H1 (cell line): ENCODE measurements around the gene FRMD4A. TPM values are rescaled to one million over a fixed set of nuclear protein-coding genes. Genes with fewer than 3 reads are reported as not detected.

Experiments
- CTCF ChIA-PET: fragments of 300-600 bp; sonication (Branson Sonifier 250); formaldehyde crosslinking; loops from one replicate; lab custom pipeline; 2021; ENCODE audit not compliant: partially characterized antibody; lab: Charles Lee
- POLR2A ChIA-PET: fragments of 300-600 bp; sonication (Branson Sonifier 250); formaldehyde crosslinking; loops from one replicate; lab custom pipeline; 2021; ENCODE audit warnings: inconsistent platforms; ENCODE audit not compliant: partially characterized antibody; lab: Charles Lee
- DNase-seq, 2 experiments: peaks; one replicate each; pipeline versions ENCODE4 v3.0.0 to v3.0.0-alpha.2; 2010 to 2022; ENCODE audit warnings: low spot score in 2 of 2, low read depth in 1 of 2, mixed read lengths in 1 of 2
- FAIRE-seq: peaks from 2 replicates; lab custom pipeline; 2011; peaks lifted over from hg19 to GRCh38; lab: Jason Lieb, UNC
- H2AFZ ChIP-seq: 2 replicates; pipeline ENCODE4 v1.8.1; 2012; ENCODE audit warnings: low read length, inconsistent platforms
- H2AK5ac ChIP-seq: 2 replicates; pipeline ENCODE4 v1.6.1; 2013; ENCODE audit warnings: low read depth, low read length
- H2BK120ac ChIP-seq: replicated peaks from 2 replicates; pipeline ENCODE3; 2013; ENCODE audit warnings: low read depth, low read length, inconsistent platforms
- H2BK12ac ChIP-seq: 2 replicates; pipeline ENCODE4 v1.6.1; 2013; ENCODE audit warnings: low read depth, low read length
- H2BK15ac ChIP-seq: 2 replicates; pipeline ENCODE4 v1.6.1; 2013; ENCODE audit warnings: low read length
- H2BK20ac ChIP-seq: 2 replicates; pipeline ENCODE4 v1.6.1; 2013; ENCODE audit warnings: low read length
- H2BK5ac ChIP-seq: 2 replicates; pipeline ENCODE4 v1.6.1; 2013; ENCODE audit warnings: low read depth, low read length
- H3K14ac ChIP-seq: 2 replicates; pipeline ENCODE4 v1.6.1; 2013; ENCODE audit warnings: inconsistent platforms; ENCODE audit not compliant: insufficient read length
- H3K18ac ChIP-seq: 2 replicates; pipeline ENCODE4 v1.6.1; 2013; ENCODE audit warnings: low read length; ENCODE audit errors: extremely low read depth
- H3K23ac ChIP-seq: 2 replicates; pipeline ENCODE4 v1.6.1; 2013; ENCODE audit warnings: inconsistent platforms; ENCODE audit not compliant: insufficient read length
- H3K23me2 ChIP-seq: 2 replicates; pipeline ENCODE4 v1.6.1; 2013; ENCODE audit warnings: low read depth, low read length
- H3K27ac ChIP-seq: 2 replicates; pipeline ENCODE4 v1.6.1; 2011; ENCODE audit warnings: low read depth, low read length, inconsistent platforms
- H3K27me3 ChIP-seq, 4 experiments: replicated peaks in 1 of 4; 1 replicate in 1 of 4; 2 replicates in 3 of 4; pipeline versions ENCODE4 v1.6.1 to v1.8.1; 2011 to 2013; ENCODE audit warnings: low read length in 3 of 4, mild to moderate bottlenecking in 3 of 4, inconsistent platforms in 2 of 4, mixed read lengths in 2 of 4, moderate library complexity in 1 of 4; ENCODE audit not compliant: control insufficient read depth in 3 of 4, insufficient read depth in 3 of 4; ENCODE audit errors: extremely low read depth in 1 of 4
- H3K36me3 ChIP-seq, 4 experiments: 2 replicates each; pipeline versions ENCODE4 v1.6.1 to v1.8.1; 2011 to 2013; ENCODE audit warnings: mild to moderate bottlenecking in 4 of 4, low read length in 3 of 4, moderate library complexity in 2 of 4, control low read depth in 1 of 4, inconsistent platforms in 1 of 4; ENCODE audit not compliant: insufficient read depth in 4 of 4, control insufficient read depth in 2 of 4
- H3K4ac ChIP-seq: replicated peaks from 2 replicates; pipeline ENCODE3; 2013; ENCODE audit warnings: low read length, low read depth, mixed read lengths, inconsistent platforms; ENCODE audit not compliant: insufficient read length
- H3K4me1 ChIP-seq, 4 experiments: replicated peaks in 1 of 4; 1 replicate in 1 of 4; 2 replicates in 3 of 4; pipeline versions ENCODE4 v1.6.1 to v1.8.1; 2011 to 2013; ENCODE audit warnings: low read length in 3 of 4, inconsistent platforms in 2 of 4, mixed read lengths in 1 of 4; ENCODE audit not compliant: insufficient read depth in 4 of 4, control insufficient read depth in 3 of 4
- H3K4me2 ChIP-seq, 2 experiments: 2 replicates each; pipeline versions ENCODE4 v1.6.1 to v1.8.1; 2011 to 2013; ENCODE audit warnings: low read depth in 2 of 2, low read length in 2 of 2, control low read depth in 1 of 2, inconsistent platforms in 1 of 2, mild to moderate bottlenecking in 1 of 2; ENCODE audit not compliant: insufficient read depth in 1 of 2
- H3K4me3 ChIP-seq, 4 experiments: fragments of 200-600, 300-600 bp in 1 of 4; sonication (generic), shearing (Covaris generic), sonication (Bioruptor Twin) in 1 of 4; 2 replicates each; pipeline versions ENCODE4 v1.5.1 to v1.8.1; 2011 to 2016; ENCODE audit warnings: low read length in 4 of 4, low read depth in 3 of 4, control low read depth in 2 of 4, inconsistent platforms in 2 of 4, mild to moderate bottlenecking in 2 of 4, mixed read lengths in 1 of 4, moderate library complexity in 1 of 4; ENCODE audit not compliant: insufficient read depth in 2 of 4; ENCODE audit errors: extremely low read depth in 1 of 4
- H3K56ac ChIP-seq: replicated peaks from 2 replicates; pipeline ENCODE3; 2013; ENCODE audit warnings: low read depth, mild to moderate bottlenecking, mixed read lengths, low read length, inconsistent platforms; ENCODE audit not compliant: insufficient read length
- H3K79me1 ChIP-seq: 2 replicates; pipeline ENCODE4 v1.6.1; 2013; ENCODE audit warnings: low read depth, low read length, control low read depth
- H3K79me2 ChIP-seq, 2 experiments: 2 replicates each; pipeline versions ENCODE4 v1.6.1 to v1.8.1; 2012 to 2013; ENCODE audit warnings: low read length in 2 of 2, mild to moderate bottlenecking in 2 of 2, inconsistent platforms in 1 of 2; ENCODE audit not compliant: insufficient read depth in 2 of 2, control insufficient read depth in 1 of 2
- H3K9ac ChIP-seq, 4 experiments: replicated peaks in 1 of 4; 1 replicate in 1 of 4; 2 replicates in 3 of 4; pipeline versions ENCODE4 v1.6.1 to v1.8.1; 2011 to 2013; ENCODE audit warnings: low read depth in 3 of 4, low read length in 3 of 4, control low read depth in 2 of 4, mild to moderate bottlenecking in 2 of 4, moderate library complexity in 2 of 4, inconsistent platforms in 1 of 4; ENCODE audit errors: extremely low read depth in 1 of 4
- H3K9me3 ChIP-seq, 2 experiments: 2 replicates each; pipeline versions ENCODE4 v1.6.1 to v1.8.1; 2012 to 2013; ENCODE audit warnings: mild to moderate bottlenecking in 2 of 2, moderate library complexity in 2 of 2, control low read depth in 1 of 2, inconsistent platforms in 1 of 2, low read depth in 1 of 2, low read length in 1 of 2, mixed read lengths in 1 of 2; ENCODE audit not compliant: insufficient read depth in 2 of 2
- H4K20me1 ChIP-seq, 2 experiments: replicated peaks in 1 of 2; 2 replicates each; pipeline versions ENCODE3 to v1.8.1; 2011 to 2013; ENCODE audit warnings: inconsistent platforms in 2 of 2, low read length in 2 of 2, mild to moderate bottlenecking in 1 of 2; ENCODE audit not compliant: insufficient read depth in 2 of 2, control insufficient read depth in 1 of 2
- H4K5ac ChIP-seq: 2 replicates; pipeline ENCODE4 v1.6.1; 2013; ENCODE audit warnings: low read length, low read depth, mixed read lengths, inconsistent platforms; ENCODE audit not compliant: insufficient read length
- H4K8ac ChIP-seq: 2 replicates; pipeline ENCODE4 v1.8.0; 2013; ENCODE audit warnings: mild to moderate bottlenecking, moderate library complexity, low read length, inconsistent platforms; ENCODE audit not compliant: insufficient read depth; ENCODE audit errors: extremely low read depth
- H4K91ac ChIP-seq: replicated peaks from 2 replicates; pipeline ENCODE3; 2013; ENCODE audit warnings: low read length, mixed read lengths, inconsistent platforms; ENCODE audit not compliant: insufficient read length
- BRCA1 ChIP-seq: IDR thresholded peaks from 2 replicates; pipeline ENCODE4 v1.6.1; 2012; ENCODE audit warnings: low read depth, low read length, improper control_type of control experiment
- CREB1 ChIP-seq: IDR thresholded peaks from 2 replicates; pipeline ENCODE4 v1.6.1; 2012; ENCODE audit warnings: inconsistent platforms
- CTBP2 ChIP-seq: IDR thresholded peaks from 2 replicates; pipeline ENCODE4 v1.7.0; 2011; ENCODE audit warnings: borderline replicate concordance, mild to moderate bottlenecking, moderate library complexity, mixed read lengths, low read length; ENCODE audit not compliant: insufficient read depth, insufficient read length
- EP300 ChIP-seq, 2 experiments: IDR thresholded peaks; 1 replicate in 1 of 2; 2 replicates in 1 of 2; pipeline ENCODE4 v1.6.1; 2011 to 2012; ENCODE audit warnings: low read depth in 2 of 2, low read length in 2 of 2, mild to moderate bottlenecking in 2 of 2, borderline replicate concordance in 1 of 2, inconsistent platforms in 1 of 2, moderate library complexity in 1 of 2
- KDM1A ChIP-seq: fragments of 200-600, 300-600 bp; sonication (generic); IDR thresholded peaks from 2 replicates; pipeline ENCODE4 v1.7.1; 2016; ENCODE audit warnings: mild to moderate bottlenecking, low read length, borderline replicate concordance
- PHF8 ChIP-seq: fragments of 200-600 bp; sonication (generic); conservative IDR thresholded peaks from 2 replicates; pipeline ENCODE4 v1.7.1; 2012; ENCODE audit warnings: low read depth, mild to moderate bottlenecking, inconsistent platforms, low read length, moderate library complexity
- RXRA ChIP-seq: IDR thresholded peaks from 2 replicates; pipeline ENCODE4 v1.6.1; 2011; ENCODE audit warnings: low read depth, mild to moderate bottlenecking, low read length, moderate library complexity; ENCODE audit not compliant: insufficient read depth
- SAP30 ChIP-seq: fragments of 300-600 bp; sonication (generic); IDR thresholded peaks from 2 replicates; pipeline ENCODE4 v1.7.1; 2012; ENCODE audit warnings: low read length, moderate library complexity, mild to moderate bottlenecking, inconsistent platforms; ENCODE audit not compliant: insufficient read depth, insufficient replicate concordance
- SUZ12 ChIP-seq: fragments of 200-600 bp; sonication (generic); IDR thresholded peaks from 2 replicates; pipeline ENCODE4 v1.6.1; 2012; ENCODE audit warnings: mild to moderate bottlenecking, inconsistent platforms, low read length, moderate library complexity, mixed read lengths
- WGBS, 2 experiments: shearing (Covaris generic) in 1 of 2; methylation state at CpG; one replicate each; pipeline versions ENCODE4 v1.1.6 to v1.1.7; 2013 to 2015; ENCODE audit warnings: low lambda C conversion rate in 2 of 2, mixed read lengths in 2 of 2, inconsistent platforms in 1 of 2, low coverage in 1 of 2, missing lambda C conversion rate in 1 of 2; ENCODE audit not compliant: insufficient replicate concordance in 2 of 2, insufficient coverage in 1 of 2, insufficient read length in 1 of 2; ENCODE audit errors: extremely low coverage in 1 of 2, missing lambda C conversion rate in 1 of 2; 5-methylcytosine and 5-hydroxymethylcytosine counted together
- polyA plus RNA-seq, 7 experiments: library from polyadenylated mRNA; depleted of rRNA in 3 of 7; stranded (reverse) in 5 of 7; unstranded in 2 of 7; fragments of >200 nt in 5 of 7; fragments of 200-250 nt in 2 of 7; gene quantifications; 1 replicate in 5 of 7; 2 replicates in 1 of 7; 4 replicates in 1 of 7; pipeline versions ENCODE4 v1.2.1 to v1.2.3, GENCODE V29; 2011 to 2013; ENCODE audit warnings: missing spikeins in 2 of 7, mixed read lengths in 2 of 7
- total RNA-seq: library from RNA; stranded (reverse); fragmentation: NEBNext Ultra II Directional; extraction: Animal tissue kit (Norgen Biotek cat#: 25700); gene quantifications from 2 replicates; pipeline ENCODE4 v1.2.1, GENCODE V29; 2021

The FRMD4A gene
- total and polyA plus RNA-seq, 2 of the 8 experiments (the other 6 are each of a cell fraction or from before 2014, with no cell fraction given) = 38.6 to 39.6 TPM

DNA sequence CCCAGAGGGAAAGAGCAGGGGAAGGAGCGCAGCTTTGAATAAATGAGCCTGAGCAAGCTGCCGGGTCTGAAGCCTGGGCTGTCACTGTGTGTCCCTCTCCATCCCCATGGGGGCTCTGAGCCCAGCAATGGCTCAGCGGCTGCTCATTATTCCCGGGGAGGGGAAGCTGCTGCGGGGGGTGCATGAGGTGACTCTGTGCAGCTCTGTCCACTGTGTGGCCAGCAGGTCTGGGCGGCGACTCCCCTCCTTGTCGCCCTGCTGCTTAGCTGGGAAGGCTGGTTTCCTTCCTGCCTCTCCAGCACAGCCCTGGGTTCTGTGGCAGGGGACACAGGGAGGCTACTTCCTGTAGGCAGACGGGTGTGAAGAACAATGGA is 509.8 kb downstream of the FRMD4A start:
- Histone ChIP-seq H2BK120ac (peak overlapping the region; percentile 7), H3K14ac (no peak overlapping the region), H3K36me3 (no peaks in the 10 kb centered on the region; a peak in 1 of 8 replicates), H3K27ac (no peak overlapping the region), H3K18ac (peak overlapping the region; percentile 68; the same call in 1 of the 2 replicates), H3K9ac (no peak overlapping the region), H2BK15ac (no peak overlapping the region), H2AK5ac (no peak overlapping the region; the same call in 1 of the 2 replicates), H2BK5ac (peak overlapping the region; percentile 16; the same call in 1 of the 2 replicates), H3K79me1 (peaks cover 3% of the 10 kb centered on the region; the same call in 1 of the 2 replicates), H4K8ac (peak overlapping the region; percentile 51), H3K56ac (no peak overlapping the region), H3K4ac (no peak overlapping the region), H2AFZ (no peak overlapping the region), H3K27me3 (no peaks in the 10 kb centered on the region), H3K4me2 (no peak overlapping the region), H3K79me2 (peaks cover 0 to 13% of the 10 kb centered on the region in 2 experiments; a peak in 3 of 4 replicates), H4K5ac (no peak overlapping the region), H4K20me1 (no peaks in the 10 kb centered on the region), H3K4me1 (peaks cover 13 to 37% (median 24%) of the 10 kb centered on the region in 4 experiments), H2BK20ac (peak overlapping the region; percentile 26; the same call in 1 of the 2 replicates), H3K4me3 (no peak overlapping the region), H3K23ac (no peak overlapping the region), H3K23me2 (no peaks in the 10 kb centered on the region), H3K9me3 (peaks cover 12 to 14% of the 10 kb centered on the region in 2 experiments; a peak in 3 of 4 replicates), H2BK12ac (peak overlapping the region; percentile 40), H4K91ac (peak overlapping the region; percentile 6)
- WGBS, 2 experiments = 58% methylated on average over 7 of the region's 9 CpGs; no CpG with 5 or more reads in 1 of the 2 experiments
- CTCF ChIA-PET = interaction anchor here (0.6 to 1.5 kb wide), 5 partner anchors 10 to 423 kb away, joined by 3 to 4 read pairs (median 3); no protein-coding TSS in a partner anchor
- no peak for DNase-seq
- no peak for FAIRE-seq
- POLR2A ChIA-PET = interaction anchor here (0.5 to 1.7 kb wide), 3 partner anchors 10 to 365 kb away, joined by 3 to 4 read pairs (median 4); no protein-coding TSS in a partner anchor
- TF ChIP-seq SAP30 (no peak), PHF8 (no peak), SUZ12 (no peak), CREB1 (no peak), BRCA1 (no peak), RXRA (no peak), EP300 (IDR thresholded peaks at IDR 0.05; ENCODE audit: borderline replicate concordance in 1 of 2, low read depth in 2 of 2, low read length in 2 of 2) (no peak), CTBP2 (no peak), KDM1A (no peak)
